NCI-H1930 (cell line): Measurements from ENCODE around the gene KIAA1217.
"Not testable (repeated sequence)": the region's sequence is repeated elsewhere in the genome, so short reads cannot be mapped to it uniquely, and the experiment has no call there.

ENCODE experiments used
- DNase-seq, 2 experiments: peaks; one replicate each; lab custom pipeline; 2025; lab: John Stamatoyannopoulos, UW

KIAA1217 gene

DNA sequence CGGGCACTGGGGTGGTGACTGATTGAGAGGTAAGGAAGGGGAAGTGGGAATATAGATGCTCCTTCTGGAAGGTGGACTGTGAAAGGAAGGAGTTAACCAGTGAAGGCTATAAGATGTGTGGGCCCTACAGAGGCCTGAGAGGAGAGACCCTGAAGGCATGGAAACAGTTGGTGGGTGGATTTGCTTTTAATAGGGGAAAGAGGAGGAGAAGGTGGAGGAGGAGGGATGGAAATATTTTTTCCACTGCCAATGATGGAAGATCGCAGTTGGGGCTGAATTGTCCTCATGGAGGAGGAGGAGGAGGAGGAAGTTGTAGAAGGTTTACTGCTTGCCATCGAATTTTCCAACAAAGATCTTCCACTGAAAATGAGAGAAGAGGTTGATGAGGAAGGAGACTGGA, 80.3 kb downstream of the KIAA1217 start:
- DNase-seq: no peak

DNA sequence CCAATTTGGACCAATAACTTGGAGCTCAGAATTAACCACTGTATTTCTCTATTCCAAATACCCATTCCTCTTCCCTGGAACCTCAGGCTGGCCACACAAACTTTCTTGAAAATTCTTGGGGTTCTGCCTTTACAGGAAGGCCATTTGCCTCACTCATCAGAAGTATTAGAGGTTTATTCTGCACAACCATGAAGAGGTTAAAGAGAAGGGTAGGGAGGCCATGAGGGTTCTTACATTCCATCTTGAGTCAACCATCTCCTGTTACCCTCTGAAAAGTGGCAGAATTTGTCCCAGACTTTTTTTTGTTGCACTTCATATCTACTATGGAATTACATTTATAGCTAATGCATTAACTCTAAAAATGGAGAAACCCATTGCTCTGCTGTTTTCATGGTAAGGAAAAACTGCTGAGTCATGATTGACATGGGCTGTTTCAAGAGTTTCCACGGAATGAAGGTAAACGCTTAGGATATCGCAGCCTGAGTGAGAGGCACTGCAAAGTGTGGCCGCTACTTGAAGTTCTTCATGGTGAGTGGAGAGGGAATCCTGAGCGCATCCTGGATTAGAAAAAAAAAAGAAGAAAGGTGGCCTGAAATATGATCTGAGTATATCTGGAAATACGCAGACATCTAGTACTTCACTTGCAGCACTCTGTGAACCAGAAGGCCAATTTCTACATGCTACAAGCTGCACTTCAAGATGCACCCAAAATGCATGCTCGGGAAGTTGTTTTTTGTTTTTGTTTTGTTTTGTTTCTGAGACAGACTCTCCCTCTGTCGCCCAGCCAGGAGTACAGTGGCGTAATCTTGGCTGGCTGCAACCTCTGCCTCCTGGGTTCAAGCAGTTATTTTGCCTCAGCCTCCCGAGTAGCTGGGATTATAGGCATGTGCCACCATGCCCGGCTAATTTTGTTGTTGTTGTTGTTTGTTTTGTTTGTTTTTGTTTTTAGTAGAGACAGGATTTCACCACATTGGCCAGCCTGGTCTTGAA, 83.7 kb downstream of the KIAA1217 start:
- no peak for DNase-seq

DNA sequence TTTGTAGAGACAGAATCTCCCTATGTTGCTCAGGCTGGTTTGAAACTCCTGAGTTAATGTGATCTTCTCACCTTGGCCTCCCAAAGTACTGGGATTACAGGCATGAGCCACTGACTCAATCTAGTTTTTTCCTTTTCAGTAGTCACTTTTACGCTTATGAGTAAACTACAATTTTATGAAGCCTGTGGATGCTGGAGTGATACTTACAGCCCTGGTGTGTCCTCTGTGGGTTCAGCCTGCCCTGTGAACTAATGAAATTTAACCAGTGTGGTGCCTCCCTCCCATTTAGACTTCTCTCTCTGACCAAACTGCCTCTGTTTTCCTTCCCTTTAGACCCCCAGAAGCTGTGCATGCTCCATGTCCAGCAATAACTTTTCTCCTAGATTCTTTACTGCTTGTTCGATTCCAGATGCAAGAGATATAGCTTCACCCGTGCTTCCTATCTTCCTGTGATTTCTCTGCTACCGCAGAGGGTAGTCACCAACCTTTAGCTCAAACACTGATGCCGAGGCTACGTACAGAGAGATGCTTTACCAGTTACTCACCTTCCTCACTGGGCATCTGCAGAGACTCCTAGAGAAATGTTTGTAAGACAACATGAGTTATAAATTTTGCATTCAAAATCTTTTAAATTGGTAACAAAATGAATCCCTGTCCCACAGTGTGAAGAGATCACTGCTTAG, 90.8 kb downstream of the KIAA1217 start:
- DNase-seq: no peak

DNA sequence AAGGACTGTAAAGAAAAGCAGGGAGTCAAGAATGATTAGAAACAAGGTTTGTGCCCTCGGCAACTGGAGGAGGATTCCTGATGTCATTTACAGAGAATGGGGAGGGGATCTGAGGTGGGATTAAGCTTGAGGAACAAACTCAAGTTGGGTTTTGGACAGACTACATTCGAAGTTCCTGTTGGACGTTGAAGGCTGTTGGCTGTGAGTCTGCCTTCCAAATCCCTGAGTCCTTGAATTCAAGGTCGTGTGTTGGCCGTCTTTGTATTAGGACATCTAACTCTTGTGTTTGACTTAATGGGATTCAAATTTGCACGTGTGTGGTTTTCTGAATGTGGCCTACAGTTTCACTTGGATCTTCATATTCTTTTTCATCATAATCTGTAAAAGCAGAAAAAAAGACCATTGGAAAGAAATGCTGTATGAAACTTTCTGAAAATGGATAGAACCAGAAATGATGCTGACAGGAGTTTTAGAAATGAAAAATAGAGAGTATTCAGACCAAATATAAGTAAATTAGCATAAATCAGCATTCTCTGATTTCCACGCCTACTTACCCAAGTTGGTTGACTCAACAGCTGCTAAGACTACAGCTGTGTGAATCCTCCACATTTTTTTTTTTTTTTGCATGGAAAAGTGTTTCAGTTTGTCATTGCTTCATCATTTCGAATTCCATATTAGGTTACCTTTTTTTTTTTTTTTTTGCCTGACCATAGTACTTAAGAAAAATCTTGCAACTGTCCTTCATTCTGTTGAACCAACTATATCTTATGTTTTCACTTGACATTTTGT, 94.8 kb downstream of the KIAA1217 start:
- no peak for DNase-seq

DNA sequence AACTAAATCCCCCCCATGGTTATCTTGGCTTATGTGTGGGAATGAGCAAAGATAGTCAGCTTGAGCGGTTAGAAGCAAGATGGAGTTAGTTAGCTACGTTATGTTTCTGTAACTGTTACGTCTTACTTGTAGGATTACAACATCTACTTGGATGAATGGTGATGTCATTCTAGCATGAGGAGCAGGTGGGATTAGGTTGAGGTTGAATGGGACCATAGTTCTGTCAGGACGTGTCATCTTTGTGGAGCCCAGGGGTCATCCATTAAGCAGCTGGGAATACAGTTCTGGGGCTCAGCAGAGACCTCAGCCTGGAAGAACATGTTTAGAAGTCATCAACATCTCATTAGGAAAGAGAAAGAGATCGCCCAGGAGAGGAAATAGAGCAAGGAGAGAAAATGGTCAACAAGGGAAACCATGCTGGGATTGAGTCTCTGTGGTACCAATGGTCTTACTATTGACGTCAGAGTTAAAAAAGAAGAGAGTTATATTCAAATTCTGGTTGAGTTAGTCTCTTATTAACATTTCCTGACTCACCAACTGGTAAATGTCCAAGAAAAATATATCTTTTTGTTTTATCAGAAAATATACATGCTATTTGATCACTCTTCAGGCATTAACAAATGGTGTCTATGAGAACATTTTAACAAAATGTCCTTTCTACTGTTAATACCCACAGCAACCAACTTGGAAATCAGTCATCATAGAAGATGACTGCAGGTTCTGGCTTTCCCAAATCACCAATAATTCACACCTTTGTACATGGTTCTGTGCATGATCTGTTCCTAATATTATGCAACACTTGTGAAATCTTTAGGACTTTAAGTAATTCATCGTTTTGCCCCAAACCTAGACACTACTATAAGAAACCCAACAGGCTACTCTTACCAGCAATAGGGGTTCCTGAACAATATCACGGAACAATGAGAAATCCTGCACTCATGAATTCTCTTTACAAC, 96.9 kb downstream of the KIAA1217 start:
- no peak for DNase-seq

DNA sequence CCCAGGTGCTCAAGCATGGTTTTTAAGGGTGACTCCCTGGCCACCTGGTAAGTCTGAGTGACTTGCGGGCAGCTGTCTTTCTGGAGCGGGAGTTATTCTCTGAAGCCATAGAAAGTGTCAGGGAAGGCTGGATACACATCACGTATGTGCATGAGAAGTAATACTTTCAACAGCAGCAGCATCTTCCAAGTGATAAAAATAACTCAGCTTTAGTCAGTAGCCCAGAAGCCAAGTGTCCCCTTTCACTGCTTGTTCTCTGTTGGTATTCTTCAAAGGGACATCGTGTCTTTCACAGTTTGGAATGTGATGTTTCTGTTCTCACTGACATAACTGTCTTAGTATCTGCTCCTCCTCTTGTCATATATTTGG, 97.6 kb downstream of the KIAA1217 start:
- no peak for DNase-seq

DNA sequence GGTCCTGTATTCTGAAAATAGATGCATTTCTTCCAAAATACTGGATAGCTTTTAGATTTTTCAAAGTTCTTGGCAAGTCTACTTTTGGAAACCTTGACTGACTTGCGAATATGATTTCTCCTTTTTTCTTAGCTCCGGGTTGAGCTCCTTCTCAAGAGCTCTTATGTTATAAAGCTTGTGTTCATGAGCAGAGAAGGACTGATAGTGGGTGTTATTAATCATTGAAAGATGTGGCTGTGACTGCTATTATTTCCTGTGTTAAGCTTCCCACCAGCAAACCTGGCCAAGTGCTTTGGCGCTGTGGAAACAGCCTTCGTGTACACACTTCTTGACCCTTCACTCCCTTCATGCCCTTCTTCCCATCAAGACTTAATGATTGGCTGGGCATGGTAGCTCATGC, 98.2 kb downstream of the KIAA1217 start:
- DNase-seq: no peak

DNA sequence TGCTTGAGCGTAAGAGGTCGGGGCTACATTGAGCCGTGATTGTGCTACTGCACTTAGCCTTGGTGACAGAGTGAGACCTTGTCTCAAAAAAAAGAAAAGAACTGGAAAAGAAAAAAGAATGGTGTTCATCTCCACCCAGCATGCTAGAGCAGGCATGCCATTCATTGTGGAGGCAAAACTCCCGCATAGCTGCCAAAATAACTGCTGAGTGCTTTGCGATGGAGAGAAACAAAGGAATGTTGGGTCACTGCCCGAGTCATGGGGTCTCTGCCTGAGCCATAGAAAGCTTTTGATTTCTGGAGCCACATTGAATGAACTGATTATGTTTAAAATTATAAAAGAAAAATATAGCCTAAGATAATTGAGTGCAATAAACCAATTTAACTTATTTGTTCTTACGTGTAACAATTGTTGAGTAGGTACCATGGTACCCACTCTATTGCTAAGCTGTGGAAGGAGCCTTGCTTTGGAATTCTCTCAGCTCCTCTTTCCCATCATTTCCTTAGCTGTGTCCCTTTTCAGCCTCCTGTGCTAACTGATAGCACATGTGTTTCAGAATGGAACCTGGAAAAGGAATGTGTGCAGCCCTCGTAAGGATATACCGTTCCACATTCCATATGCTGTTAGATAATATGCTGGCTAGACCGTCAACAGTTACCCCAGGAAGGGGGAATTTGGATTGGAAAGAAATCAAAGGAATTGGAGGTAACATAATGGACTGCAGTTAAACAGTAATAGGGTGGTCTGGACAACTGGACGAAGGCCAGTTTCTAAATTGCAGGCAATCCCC, 99.0 kb downstream of the KIAA1217 start:
- DNase-seq: no peak

DNA sequence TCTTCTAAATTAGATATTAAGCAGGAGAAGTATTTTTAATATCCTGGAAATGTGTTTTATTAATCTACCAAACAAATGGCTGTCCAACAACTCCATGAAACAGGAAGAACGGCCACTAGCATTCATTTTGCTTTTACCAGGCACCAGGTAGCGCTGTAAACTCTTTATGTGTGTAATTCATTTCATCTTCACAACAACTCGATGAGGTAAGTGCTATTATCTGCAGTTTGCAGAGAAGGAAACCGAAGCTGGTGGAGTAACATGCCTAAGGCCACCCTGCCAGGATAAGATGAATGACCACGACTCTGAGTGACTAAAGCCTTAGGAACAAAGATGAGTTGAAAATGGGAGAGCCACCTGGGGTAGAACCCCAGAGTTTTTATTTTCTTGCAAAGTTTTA, 101.2 kb downstream of the KIAA1217 start:
- DNase-seq: no peak

DNA sequence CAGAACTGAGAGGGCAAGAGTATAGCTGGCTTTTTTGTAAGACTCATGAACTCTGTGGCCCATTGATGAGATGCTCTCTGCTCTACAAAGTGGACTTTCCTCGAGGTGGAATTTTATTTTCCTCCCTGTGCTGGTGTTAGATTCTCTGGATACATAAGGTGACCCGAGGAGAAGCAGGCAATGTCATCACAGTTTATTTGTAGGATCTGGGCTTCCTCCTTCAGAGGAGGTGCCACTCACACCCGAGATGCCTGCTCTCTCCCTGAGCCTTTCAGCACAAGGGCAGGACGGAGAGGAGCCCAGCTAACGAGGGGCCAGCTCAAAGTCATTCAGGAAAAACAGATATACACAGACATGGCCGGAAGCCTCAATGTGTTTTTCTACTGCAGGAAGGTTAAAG, 103.0 kb downstream of the KIAA1217 start:
- DNase-seq: no peak

DNA sequence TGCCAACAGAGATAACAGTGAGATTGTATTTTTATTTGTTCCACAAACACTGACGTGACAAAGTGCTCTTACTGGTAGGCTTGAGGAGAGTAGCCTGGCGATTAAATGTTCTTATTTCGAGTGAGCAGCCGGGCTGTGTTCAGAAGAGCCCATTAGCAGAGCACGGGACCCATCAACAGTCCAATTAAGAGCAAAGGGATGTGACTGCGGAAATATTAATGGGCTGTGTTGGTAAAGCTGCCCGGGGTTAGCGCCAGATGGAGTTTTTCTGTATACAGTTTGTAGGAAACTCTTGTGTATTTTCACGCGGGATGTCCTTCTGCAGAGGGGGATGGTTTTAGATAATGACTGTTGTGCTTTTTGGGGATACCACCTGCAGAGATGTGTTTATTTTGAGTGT, 104.3 kb downstream of the KIAA1217 start:
- DNase-seq: no peak

DNA sequence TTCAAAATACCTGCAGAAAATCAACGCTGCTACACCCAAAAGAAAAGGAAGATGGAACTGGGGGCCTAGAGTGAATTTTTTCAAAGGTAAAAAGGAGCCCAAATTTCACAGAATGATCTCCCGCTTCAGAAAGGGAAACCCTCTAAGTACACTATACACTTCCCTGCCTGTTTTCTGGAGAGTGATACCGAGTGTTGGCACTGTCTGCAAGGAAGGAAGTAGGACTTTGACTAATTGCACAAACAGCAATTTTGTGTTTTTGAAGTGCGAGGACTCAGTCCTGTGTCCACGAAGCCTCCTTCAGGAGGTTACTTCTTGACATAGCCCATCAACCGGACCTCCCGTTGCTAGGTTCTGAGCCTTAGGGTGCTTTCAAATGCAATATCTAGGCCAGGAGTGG, 106.3 kb downstream of the KIAA1217 start:
- DNase-seq: no peak

DNA sequence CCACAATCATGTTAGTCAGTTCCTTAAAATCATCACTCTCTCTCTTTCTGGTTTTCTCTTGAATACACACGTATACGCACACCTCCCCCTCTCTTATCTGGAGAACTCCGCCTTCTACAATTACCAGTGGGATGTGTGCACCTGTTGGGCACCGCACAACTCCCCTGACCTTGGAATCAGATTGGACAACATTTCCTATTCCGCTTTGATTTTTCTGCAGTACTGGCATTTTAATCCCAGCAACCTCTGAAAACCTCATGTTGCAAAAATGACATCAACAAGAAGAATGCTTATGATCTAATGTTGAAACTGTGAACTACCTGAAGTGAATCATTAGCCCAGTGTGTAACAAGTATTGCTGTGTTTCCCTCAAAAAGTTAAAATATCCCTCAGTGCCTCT, 109.6 kb downstream of the KIAA1217 start:
- DNase-seq: no peak

DNA sequence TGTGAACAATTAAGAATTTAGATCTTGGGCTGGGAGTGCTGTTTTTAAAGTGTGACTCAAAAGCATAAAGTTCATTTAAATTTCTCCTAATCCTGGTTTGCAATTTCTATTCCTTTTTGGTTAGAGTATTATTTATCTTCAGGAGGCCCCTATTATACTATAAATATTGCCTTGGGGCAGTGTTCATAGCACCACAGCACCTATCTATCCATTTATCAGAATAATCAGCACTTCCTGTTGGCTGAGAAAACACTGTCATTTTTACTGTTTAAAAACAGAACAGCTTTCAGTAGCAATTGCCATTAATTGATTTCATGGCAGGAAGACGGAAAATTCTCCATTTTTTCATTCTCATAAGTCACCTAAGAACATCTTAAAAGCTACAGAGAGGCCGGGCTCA, 111.4 kb downstream of the KIAA1217 start:
- DNase-seq: no peak

DNA sequence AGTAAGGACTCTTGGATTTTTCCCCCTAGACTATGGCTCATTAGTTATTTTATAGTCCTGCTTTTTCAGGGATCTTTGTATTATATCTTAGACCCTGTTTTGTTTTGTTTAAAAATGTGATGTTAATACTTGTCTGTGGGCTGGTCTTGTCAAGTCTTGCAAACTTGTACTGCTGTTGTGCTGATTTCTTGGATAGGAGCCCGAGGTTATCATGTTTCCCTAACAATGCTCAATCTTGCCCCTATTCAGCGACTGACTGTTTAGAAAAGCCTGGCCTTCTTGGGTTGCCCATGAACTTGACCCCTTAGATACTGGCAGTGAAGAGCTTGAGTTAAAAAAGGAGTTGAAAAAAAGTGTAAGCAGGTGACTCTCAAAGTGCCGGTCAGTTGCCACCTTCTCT, 115.7 kb downstream of the KIAA1217 start:
- no peak for DNase-seq

DNA sequence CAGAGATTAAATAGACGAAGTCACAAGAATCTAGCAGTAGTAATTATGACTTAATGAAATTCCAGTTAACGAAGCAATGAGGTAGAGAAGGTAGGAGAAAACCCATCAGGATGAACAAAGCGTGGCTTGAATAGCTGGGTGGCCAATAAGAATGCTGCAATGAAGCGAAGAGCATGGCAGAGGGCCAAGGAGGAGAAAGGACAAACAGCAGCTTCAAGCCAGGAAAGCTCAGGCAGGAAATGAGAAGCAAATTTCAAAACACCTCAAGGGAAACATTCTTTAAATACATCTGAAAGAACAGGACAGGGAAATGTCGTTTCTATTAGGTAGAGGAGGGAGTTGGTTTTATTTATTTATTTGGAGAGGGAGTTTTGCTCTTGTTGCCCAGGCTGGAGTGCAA, 122.5 kb downstream of the KIAA1217 start:
- no peak for DNase-seq

DNA sequence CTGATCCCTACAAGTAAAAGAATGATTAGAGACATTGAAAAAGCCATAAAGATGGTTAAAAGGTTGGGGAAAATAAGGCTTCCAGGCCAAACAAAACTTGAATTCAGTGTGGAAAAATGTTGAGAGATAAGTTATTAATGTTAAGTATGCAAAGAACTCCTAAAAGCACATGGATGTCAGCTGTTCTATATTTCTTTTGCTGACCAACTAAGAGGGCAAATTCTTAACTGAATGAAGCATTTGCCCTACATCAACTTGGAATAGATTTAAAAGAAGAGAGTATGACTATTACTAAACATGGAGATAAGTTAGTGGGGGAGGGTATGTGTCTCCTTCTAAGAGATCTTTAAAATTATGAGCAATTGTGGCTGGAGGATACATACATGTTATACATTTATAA, 124.8 kb downstream of the KIAA1217 start:
- DNase-seq: no peak

DNA sequence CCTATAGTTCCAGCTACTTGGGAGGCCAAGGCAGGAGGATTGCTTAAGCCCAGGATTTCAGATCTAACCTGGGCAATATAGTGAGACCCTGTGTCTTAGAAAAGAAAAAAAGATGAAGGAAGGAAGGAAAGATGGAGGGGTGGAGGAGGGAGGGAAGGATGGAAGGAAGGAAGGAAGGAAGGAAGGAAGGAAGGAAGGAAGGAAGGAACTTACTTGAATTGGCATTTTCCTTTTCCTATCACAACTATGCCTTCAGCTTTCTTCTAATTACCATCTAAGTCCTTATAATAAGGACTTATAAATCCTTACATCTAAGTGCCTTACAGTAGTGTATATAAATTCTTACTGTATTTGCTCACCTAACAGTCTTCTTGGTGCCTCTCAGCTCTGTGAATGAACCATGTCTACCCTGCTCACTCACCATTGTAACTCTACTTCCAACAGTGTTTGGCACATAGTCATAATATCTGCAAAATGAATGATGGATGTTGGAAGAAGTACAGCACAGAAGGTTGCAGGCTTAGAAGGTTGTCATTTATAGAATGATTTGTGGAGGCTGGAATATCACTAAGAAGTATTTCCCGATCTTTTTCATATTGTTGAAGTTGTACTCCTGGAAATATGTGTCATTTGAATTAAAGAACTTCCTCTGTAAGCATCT, 125.5 kb downstream of the KIAA1217 start:
- no peak for DNase-seq

DNA sequence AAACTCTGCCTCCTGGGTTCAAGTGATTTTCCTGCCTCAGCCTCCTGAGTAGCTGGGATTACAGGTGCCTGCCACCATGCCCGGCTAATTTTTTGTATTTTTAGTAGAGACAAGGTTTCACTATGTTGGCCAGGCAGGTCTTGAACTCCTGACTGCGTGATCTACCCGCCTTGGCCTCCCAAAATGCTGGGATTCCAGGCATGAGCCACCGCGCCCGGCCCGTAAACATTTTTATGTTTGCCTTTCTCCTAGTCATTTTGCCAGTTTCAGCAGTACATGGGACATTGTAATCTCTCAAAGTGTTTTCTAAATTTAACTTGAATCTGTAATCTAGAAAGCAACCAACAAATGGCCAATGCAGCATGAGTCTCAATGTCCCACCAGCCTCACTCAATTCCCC, 128.8 kb downstream of the KIAA1217 start:
- DNase-seq: not testable (repeated sequence)

DNA sequence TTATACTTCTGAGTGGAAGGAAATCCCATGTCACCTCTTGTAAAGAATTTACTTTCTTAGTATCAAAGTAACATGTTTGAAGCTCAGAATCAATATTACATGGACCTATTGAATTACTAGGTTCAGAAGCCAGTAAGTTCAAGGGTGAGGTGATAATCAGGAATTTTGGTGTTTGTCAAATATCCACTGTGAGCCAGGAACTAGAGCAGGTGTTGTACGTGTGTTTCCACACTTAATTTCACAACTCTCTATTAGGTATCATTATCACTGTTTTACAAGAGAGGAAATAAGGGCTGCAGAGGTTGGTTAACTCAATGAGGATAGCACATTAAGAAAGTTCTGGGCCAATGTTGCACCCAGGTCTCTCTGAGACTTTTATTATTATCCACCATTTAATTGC, 130.4 kb downstream of the KIAA1217 start:
- DNase-seq: no peak
